ENCODE data around the gene NMT2. TPM values are rescaled to one million over a fixed set of nuclear protein-coding genes. Genes with fewer than 3 reads are reported as not detected.
A peak's percentile ranks its signal among the peaks of the same experiment; 100 is the strongest.

NMT2 gene
- total RNA-seq, 1 experiment from 2014 or later = 11.8 TPM

DNA sequence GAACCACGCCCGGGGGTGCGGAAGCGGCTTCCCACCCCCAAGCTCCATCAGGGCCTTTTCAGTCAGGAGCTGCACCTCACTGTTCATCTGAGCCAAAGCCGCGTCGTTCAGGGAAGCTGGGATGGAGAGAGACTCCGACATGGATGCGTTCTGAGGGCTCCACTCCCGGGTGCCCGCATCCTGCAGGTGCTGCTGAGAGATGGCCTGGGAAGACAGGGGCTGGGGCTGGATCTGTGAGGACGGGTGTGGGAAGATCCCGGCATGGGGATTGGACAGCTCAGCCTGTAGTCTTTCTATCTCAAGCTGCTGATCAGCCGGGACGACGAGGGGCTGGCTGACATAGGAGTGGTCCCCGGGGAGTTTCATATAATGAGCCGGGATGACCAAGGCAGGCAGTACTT, 45.0 kb upstream of the NMT2 start:
- Histone ChIP-seq H3K4ac (ENCODE audit: low read depth, low read length) (no peak overlapping the region), H4K20me1 (ENCODE audit: control insufficient read depth, insufficient read depth, insufficient read length) (no peaks in the 10 kb centered on the region), H3K27ac (ENCODE audit: insufficient read length, low read depth, low read length) (no peak overlapping the region), H2BK5ac (ENCODE audit: insufficient read length, low read length) (no peak overlapping the region), H3K9ac (ENCODE audit: extremely low read depth, insufficient read length, low read length) (no peak overlapping the region), H4K5ac (ENCODE audit: insufficient read length, low read depth, low read length) (no peak overlapping the region), H3K23ac (ENCODE audit: insufficient read length, low read depth, low read length) (no peak overlapping the region), H3K56ac (ENCODE audit: insufficient read length, low read depth, low read length) (no peak overlapping the region), H2BK20ac (ENCODE audit: low read depth, low read length, poor library complexity, severe bottlenecking) (no peak overlapping the region), H3K4me2 (ENCODE audit: insufficient read depth, insufficient read length, low read length) (no peak overlapping the region), H2AK5ac (ENCODE audit: insufficient read length, low read length) (no peak overlapping the region), H2AFZ (ENCODE audit: low read length) (no peak overlapping the region), H4K8ac (replicated peaks; ENCODE audit: insufficient read length, low read depth, low read length) (no peak overlapping the region), H3T11ph (ENCODE audit: low read length) (no peak overlapping the region), H2BK120ac (ENCODE audit: low read depth, low read length, poor library complexity, severe bottlenecking) (no peak overlapping the region), H3K4me1 (ENCODE audit: insufficient read depth, low read length) (no peaks in the 10 kb centered on the region), H4K91ac (ENCODE audit: insufficient read length, low read depth, low read length) (no peak overlapping the region), H3K18ac (ENCODE audit: insufficient read length, low read depth, low read length) (no peak overlapping the region), H3K23me2 (ENCODE audit: insufficient read length, low read depth, low read length, poor library complexity, severe bottlenecking) (no peaks in the 10 kb centered on the region), H3K9me3 (ENCODE audit: control insufficient read depth, low read depth, low read length) (no peaks in the 10 kb centered on the region), H3K14ac (ENCODE audit: insufficient read depth, low read length) (no peak overlapping the region), H3K79me2 (ENCODE audit: insufficient read depth, low read length) (no peaks in the 10 kb centered on the region), H2BK15ac (ENCODE audit: low read depth, low read length) (no peak overlapping the region), H2BK12ac (ENCODE audit: insufficient read length, low read depth, low read length) (no peak overlapping the region), H3K27me3 (ENCODE audit: insufficient read depth, low read length) (no peaks in the 10 kb centered on the region; the same call in 1 of the 2 replicates), H3K79me1 (ENCODE audit: insufficient read depth, low read depth, low read length, poor library complexity, severe bottlenecking) (no peaks in the 10 kb centered on the region)
- WGBS (ENCODE audit: extremely low coverage, insufficient read length, low lambda C conversion rate) = no CpG with 5 or more reads among the region's 18 CpGs
- Mint-ChIP-seq H3K4me1 (peaks cover 8 to 15% of the 10 kb centered on the region in 2 experiments; a peak in 3 of 4 replicates), H3K27ac (peak overlapping the region in 1 of 3 experiments; percentile 44; a peak in 1 of 7 replicates), H3K4me3 (no peak overlapping the region), H3K9me3 (no peaks in the 10 kb centered on the region), H3K27me3 (ENCODE audit: low read depth) (no peaks in the 10 kb centered on the region), H3K36me3 (ENCODE audit: insufficient read depth in 1 of 3, low read depth in 3 of 3) (peaks cover 5 to 29% (median 16%) of the 10 kb centered on the region in 3 experiments; a peak in 6 of 7 replicates)
- DNase-seq = no peak
- TF ChIP-seq CTCF (conservative IDR thresholded peaks at IDR 0.05) = no peak
